ENCODE data around the gene CISD2.
"Not testable (repeated sequence)": the region's sequence is repeated elsewhere in the genome, so short reads cannot be mapped to it uniquely, and the experiment has no call there.

The CISD2 gene

GRCh38 chr4:102878901-102879300 lies 10.1 kb downstream of the CISD2 start:
- Histone ChIP-seq H3K4me3 (no peak overlapping the region), H3K36me3 (ENCODE audit: insufficient read depth, low read length) (peaks cover 35% of the 10 kb centered on the region), H3K27ac (no peak overlapping the region), H3K9me3 (ENCODE audit: low read depth, low read length) (no peaks in the 10 kb centered on the region; the same call in 1 of the 2 replicates), H3K9ac (ENCODE audit: insufficient read length) (no peak overlapping the region)
- no peak for TF ChIP-seq POLR2AphosphoS5 (IDR thresholded peaks at IDR 0.05; ENCODE audit: borderline replicate concordance, low read depth, low read length)
- no peak for TF ChIP-seq EZH2 (IDR thresholded peaks at IDR 0.05)
- TF ChIP-seq FOXP2 (optimal IDR thresholded peaks at IDR 0.05; ENCODE audit: control extremely low read depth, extremely low read length, insufficient read depth): no peak
- DNase-seq (ENCODE audit: low read depth, low spot score): no peak

GRCh38 chr4:102881343-102881742 lies 12.6 kb downstream of the CISD2 start:
- DNase-seq (ENCODE audit: low read depth, low spot score): no peak
- H3K9ac ChIP-seq (ENCODE audit: insufficient read length): no peak overlapping the region
- TF ChIP-seq POLR2AphosphoS5 (IDR thresholded peaks at IDR 0.05; ENCODE audit: borderline replicate concordance, low read depth, low read length) (no peak), EZH2 (IDR thresholded peaks at IDR 0.05) (no peak), FOXP2 (optimal IDR thresholded peaks at IDR 0.05; ENCODE audit: control extremely low read depth, extremely low read length, insufficient read depth) (no peak)
- H3K9me3 ChIP-seq (ENCODE audit: low read depth, low read length): no peaks in the 10 kb centered on the region; the same call in 1 of the 2 replicates
- peaks cover 20% of the 10 kb centered on the region; the same call in 1 of the 2 replicates for H3K36me3 ChIP-seq (ENCODE audit: insufficient read depth, low read length)
- no peak overlapping the region for H3K4me3 ChIP-seq
- H3K27ac ChIP-seq: no peak overlapping the region

- Histone ChIP-seq H3K27ac (no peak overlapping the region), H3K9me3 (ENCODE audit: low read depth, low read length) (no peaks in the 10 kb centered on the region), H3K36me3 (ENCODE audit: insufficient read depth, low read length) (0 out of 2 replicates have a peak, but pooled peaks cover 4% of the 10 kb centered on the region)
Measured at GRCh38 chr4:102883278-102883677, 14.5 kb downstream of the CISD2 start.

GRCh38 chr4:102888570-102888969 lies 19.8 kb downstream of the CISD2 start:
- not testable (repeated sequence) for H3K36me3 ChIP-seq (ENCODE audit: insufficient read depth, low read length)

More at GRCh38 chr4:102883278-102883677, 14.5 kb downstream of the CISD2 start:
- H3K9ac ChIP-seq (ENCODE audit: insufficient read length): no peak overlapping the region
- no peak for DNase-seq (ENCODE audit: low read depth, low spot score)
- TF ChIP-seq FOXP2 (optimal IDR thresholded peaks at IDR 0.05; ENCODE audit: control extremely low read depth, extremely low read length, insufficient read depth) (no peak), POLR2AphosphoS5 (IDR thresholded peaks at IDR 0.05; ENCODE audit: borderline replicate concordance, low read depth, low read length) (no peak), EZH2 (IDR thresholded peaks at IDR 0.05) (no peak)
- no peak overlapping the region for H3K4me3 ChIP-seq

GRCh38 chr4:102889866-102890265 lies 21.1 kb downstream of the CISD2 start:
- not testable (repeated sequence) for DNase-seq (ENCODE audit: low read depth, low spot score); H3K9me3 ChIP-seq (ENCODE audit: low read depth, low read length); H3K4me3 ChIP-seq; H3K9ac ChIP-seq (ENCODE audit: insufficient read length); H3K27ac ChIP-seq; H3K36me3 ChIP-seq (ENCODE audit: insufficient read depth, low read length)

More at GRCh38 chr4:102888570-102888969, 19.8 kb downstream of the CISD2 start:
- H3K9ac ChIP-seq (ENCODE audit: insufficient read length); H3K4me3 ChIP-seq; H3K27ac ChIP-seq; DNase-seq (ENCODE audit: low read depth, low spot score); H3K9me3 ChIP-seq (ENCODE audit: low read depth, low read length): not testable (repeated sequence)

- H3K9ac ChIP-seq (ENCODE audit: insufficient read length); H3K27ac ChIP-seq; H3K9me3 ChIP-seq (ENCODE audit: low read depth, low read length); H3K36me3 ChIP-seq (ENCODE audit: insufficient read depth, low read length); H3K4me3 ChIP-seq; DNase-seq (ENCODE audit: low read depth, low spot score): not testable (repeated sequence)
Measured at GRCh38 chr4:102896547-102896946, 27.8 kb downstream of the CISD2 start.

- not testable (repeated sequence) for H3K36me3 ChIP-seq (ENCODE audit: insufficient read depth, low read length); H3K9ac ChIP-seq (ENCODE audit: insufficient read length); H3K4me3 ChIP-seq; H3K9me3 ChIP-seq (ENCODE audit: low read depth, low read length); DNase-seq (ENCODE audit: low read depth, low spot score); H3K27ac ChIP-seq
Measured at GRCh38 chr4:102897610-102898009, 28.8 kb downstream of the CISD2 start.

- H3K9me3 ChIP-seq (ENCODE audit: low read depth, low read length): no peaks in the 10 kb centered on the region
- no peak overlapping the region for H3K4me3 ChIP-seq
- H3K36me3 ChIP-seq (ENCODE audit: insufficient read depth, low read length): no peaks in the 10 kb centered on the region
- TF ChIP-seq FOXP2 (optimal IDR thresholded peaks at IDR 0.05; ENCODE audit: control extremely low read depth, extremely low read length, insufficient read depth) (no peak), EZH2 (IDR thresholded peaks at IDR 0.05) (no peak), POLR2AphosphoS5 (IDR thresholded peaks at IDR 0.05; ENCODE audit: borderline replicate concordance, low read depth, low read length) (no peak)
- H3K9ac ChIP-seq (ENCODE audit: insufficient read length): no peak overlapping the region
- DNase-seq (ENCODE audit: low read depth, low spot score): no peak
- no peak overlapping the region for H3K27ac ChIP-seq
Measured at GRCh38 chr4:102901804-102902203, 33.0 kb downstream of the CISD2 start.

GRCh38 chr4:102918859-102919258 lies 50.1 kb downstream of the CISD2 start:
- Histone ChIP-seq H3K27ac (no peak overlapping the region), H3K4me3 (no peak overlapping the region), H3K36me3 (ENCODE audit: insufficient read depth, low read length) (no peaks in the 10 kb centered on the region), H3K9ac (ENCODE audit: insufficient read length) (no peak overlapping the region), H3K9me3 (ENCODE audit: low read depth, low read length) (no peaks in the 10 kb centered on the region)
- TF ChIP-seq FOXP2 (optimal IDR thresholded peaks at IDR 0.05; ENCODE audit: control extremely low read depth, extremely low read length, insufficient read depth) (no peak), POLR2AphosphoS5 (IDR thresholded peaks at IDR 0.05; ENCODE audit: borderline replicate concordance, low read depth, low read length) (no peak), EZH2 (IDR thresholded peaks at IDR 0.05) (no peak)
- DNase-seq (ENCODE audit: low read depth, low spot score): no peak

GRCh38 chr4:102919697-102920096 lies 50.9 kb downstream of the CISD2 start:
- not testable (repeated sequence) for DNase-seq (ENCODE audit: low read depth, low spot score)

More at GRCh38 chr4:102919697-102920096, 50.9 kb downstream of the CISD2 start:
- not testable (repeated sequence) for H3K4me3 ChIP-seq; H3K9me3 ChIP-seq (ENCODE audit: low read depth, low read length); H3K9ac ChIP-seq (ENCODE audit: insufficient read length); H3K27ac ChIP-seq; H3K36me3 ChIP-seq (ENCODE audit: insufficient read depth, low read length)
